T-helper 22 cell (primary cell): ENCODE data around the gene NEMF.
"Not testable (repeated sequence)": the region's sequence is repeated elsewhere in the genome, so short reads cannot be mapped to it uniquely, and the experiment has no call there.

Source experiments
- DNase-seq: peaks from one replicate; pipeline ENCODE4 v3.0.0-alpha.2; 2020; ENCODE audit warnings: low read depth

The NEMF gene

GRCh38 chr14:49816118-49816517 lies 36.5 kb downstream of the NEMF start:
- not testable (repeated sequence) for DNase-seq

GRCh38 chr14:49808780-49809179 lies 43.8 kb downstream of the NEMF start:
- DNase-seq, result no peak

DNA sequence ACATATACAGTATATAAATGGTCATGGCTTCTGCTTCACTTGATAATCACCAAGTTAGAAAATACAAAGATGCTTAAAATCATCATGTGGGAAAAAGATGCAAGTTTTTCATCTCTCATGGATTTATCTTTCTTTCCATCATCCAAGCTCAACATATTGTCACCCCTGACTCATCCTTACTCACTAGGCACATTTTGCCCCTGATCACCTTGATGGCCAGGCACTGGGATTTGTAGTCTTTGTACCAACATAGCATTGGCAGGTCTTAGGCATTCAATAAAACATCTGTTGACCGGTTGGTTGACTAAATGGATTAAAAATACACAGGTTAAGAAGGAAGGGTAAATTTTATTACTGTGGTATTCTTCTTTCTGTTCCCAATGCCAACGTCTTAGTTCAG lies 56.6 kb downstream of the NEMF start:
- no peak for DNase-seq

DNA sequence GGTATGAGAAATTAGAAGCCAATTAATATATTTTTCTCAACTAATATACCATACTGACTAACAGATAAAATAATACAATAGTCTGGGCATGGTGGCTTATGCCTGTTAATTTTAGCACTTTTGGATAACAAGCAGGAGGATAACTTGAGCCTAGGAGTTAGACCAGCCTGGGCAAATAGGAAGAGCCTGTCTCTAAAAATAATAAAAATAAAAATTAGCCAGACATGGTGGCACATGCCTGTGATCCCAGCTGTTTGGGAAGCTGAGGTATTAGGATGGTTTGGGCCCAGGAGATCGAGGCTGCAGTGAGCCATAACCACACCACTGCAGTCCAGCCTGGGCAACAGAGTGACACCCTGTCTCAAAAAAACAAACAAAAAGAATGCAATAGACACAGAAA lies 60.0 kb downstream of the NEMF start:
- DNase-seq, result no peak

DNA sequence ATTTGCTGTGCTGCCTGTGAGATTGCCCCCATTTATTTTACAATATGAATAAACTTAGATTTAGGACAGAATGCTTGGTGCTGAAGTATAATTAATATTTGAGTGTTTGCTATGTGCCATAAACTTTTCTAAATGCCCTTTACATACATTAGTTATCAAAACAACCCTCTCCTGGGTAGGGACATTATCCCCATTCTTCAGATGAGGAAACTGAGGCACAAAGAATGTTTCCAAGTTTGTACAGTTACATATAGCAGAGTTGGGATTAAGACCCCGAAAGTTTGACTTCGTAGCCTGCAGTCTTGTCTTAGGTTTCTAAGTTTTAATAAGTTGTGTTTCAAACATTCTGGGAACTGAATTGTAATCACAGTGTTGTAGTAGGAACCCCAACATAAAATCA lies 66.3 kb downstream of the NEMF start:
- DNase-seq, result no peak

DNA sequence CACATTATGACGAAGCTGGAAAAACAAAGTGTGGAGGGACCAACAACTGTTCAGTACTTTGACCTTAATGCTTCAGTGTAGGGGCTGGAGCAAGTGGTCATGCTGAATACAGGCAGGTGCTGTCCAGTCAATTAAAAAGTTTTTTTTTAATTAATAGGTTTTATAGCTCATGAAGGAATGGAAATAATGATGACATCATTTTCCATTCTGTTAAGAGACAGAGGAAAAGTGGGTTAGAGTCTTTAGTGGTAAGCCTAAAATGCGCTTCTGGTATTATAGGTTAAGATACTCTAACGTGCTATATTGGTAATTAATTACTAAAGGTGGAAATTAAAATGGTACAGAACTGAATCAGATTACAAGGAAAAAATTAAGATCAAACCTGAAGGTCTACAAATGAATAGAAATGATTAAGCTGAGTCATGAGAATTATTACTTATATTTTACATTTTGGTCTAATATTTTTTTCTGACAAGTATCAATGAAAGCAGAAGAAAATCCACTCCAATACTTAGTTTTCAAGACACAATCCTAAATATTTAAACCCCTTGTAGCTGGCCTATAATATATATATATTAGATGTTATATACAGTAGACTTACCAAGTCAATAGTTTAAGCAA lies 69.1 kb downstream of the NEMF start:
- DNase-seq, result no peak

GRCh38 chr14:49781040-49781439 lies 71.5 kb downstream of the NEMF start:
- DNase-seq, result not testable (repeated sequence)

DNA sequence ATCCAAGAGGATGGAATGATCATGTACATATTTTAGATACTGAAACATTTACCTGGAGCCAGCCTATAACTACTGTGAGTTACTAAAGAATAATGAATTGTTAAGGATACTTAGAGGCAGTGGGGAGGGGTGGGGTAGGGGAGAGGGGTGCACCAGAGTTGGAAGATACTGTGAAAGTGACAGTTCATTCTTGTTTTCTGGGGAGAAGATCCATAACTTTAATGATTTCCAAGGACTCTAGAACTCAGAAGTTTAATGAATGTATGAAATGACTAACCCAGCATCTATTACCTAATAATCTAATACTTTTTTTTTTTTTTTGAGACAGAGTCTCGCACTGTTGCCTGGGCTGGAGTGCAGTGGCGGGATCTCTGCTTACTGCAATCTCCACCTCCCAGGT lies 74.2 kb downstream of the NEMF start:
- no peak for DNase-seq

DNA sequence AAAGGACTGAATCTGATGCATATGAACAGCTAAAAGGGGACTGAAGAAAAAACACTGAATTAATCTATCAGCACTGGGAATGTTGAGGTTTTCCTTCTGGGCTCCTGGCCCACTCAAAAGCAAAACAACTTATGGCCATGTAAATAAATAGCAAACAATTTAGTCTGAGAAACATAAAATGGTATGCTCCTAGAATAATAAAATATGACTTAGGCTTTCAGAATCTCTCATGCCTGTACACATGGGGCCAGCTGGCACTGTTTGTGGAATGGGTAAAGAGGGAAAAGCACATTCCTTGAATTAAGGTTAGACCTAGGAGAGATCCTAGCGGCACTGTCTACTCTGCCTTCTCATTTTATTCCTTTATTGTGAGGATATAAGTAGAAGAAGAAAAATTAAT lies 78.5 kb downstream of the NEMF start:
- no peak for DNase-seq

GRCh38 chr14:49771691-49772090 lies 80.9 kb downstream of the NEMF start:
- not testable (repeated sequence) for DNase-seq

DNA sequence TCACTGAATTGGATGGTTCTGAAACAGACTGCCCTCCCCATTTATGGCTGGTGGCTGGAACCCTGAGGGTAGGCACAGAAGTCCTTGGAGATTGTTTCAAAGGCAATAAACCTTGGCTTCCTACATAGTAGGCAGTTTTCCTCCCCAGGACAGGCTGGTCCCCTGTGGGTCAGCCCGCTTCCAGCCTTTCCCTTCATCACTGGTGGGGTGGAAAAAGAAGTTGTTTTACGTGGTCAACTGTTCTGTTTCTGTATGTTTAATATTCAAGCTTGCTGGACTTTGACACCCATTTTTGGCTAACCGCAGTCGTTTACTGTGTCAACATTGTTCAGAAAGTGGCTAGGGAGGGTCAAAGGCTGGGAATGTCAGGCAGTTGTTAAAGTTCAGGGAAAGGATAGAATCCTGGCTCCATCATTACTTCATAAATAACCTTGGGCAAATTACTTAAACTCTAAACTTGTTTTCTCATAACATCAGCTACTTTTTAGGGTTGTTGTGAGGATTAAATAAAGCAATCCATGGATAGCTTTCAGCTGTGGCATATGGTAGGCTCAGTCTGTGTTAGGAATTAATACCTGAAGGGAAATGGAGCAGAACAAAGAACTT lies 82.3 kb downstream of the NEMF start:
- DNase-seq, result no peak

DNA sequence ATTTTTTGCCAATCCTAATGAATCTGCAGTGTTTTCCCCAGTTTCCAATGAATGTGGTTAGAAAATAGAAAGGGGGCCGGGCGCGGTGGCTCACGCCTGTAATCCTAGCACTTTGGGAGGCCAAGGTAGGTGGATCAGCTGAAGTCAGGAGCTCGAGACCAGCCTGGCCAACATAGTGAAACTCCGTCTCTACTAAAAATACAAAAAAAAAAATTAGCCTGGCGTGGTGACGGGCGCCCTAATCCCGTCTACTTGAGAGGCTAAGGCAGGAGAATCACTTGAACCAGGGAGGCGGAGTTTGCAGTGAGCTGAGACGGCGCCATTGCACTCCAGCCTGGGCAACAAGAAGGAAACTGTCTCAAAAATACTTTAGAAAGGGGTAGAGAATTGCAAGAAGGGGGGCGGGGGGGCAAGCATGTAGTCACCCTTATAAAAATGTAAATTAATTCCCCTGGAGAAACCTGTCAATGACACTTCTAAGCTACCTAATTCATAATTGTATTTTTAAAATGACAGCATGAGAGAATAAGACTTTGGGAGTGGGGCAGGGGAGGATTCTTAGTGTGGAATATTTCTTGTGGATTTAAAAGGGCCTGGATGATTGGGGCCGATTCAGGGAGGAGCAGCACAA lies 82.9 kb downstream of the NEMF start:
- no peak for DNase-seq

DNA sequence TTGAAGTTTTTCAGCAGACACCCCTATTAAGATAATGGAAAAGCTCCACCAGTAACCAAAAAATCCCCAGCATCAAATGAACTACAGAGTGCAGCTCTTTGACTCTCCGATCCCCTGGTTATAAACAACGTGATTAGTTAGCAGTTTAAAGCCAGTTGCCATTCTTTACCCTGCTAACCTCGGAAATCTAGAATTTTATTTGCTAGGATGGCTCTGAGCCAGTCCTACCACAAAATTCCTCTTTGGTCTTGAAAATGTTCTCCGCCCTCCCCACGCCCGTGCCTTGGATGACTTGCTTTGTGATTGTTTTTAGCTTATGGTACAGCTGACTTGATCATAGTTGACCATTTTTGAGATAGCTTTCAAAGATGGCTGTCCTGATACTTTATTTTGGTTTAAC lies 83.4 kb downstream of the NEMF start:
- DNase-seq, result no peak

DNA sequence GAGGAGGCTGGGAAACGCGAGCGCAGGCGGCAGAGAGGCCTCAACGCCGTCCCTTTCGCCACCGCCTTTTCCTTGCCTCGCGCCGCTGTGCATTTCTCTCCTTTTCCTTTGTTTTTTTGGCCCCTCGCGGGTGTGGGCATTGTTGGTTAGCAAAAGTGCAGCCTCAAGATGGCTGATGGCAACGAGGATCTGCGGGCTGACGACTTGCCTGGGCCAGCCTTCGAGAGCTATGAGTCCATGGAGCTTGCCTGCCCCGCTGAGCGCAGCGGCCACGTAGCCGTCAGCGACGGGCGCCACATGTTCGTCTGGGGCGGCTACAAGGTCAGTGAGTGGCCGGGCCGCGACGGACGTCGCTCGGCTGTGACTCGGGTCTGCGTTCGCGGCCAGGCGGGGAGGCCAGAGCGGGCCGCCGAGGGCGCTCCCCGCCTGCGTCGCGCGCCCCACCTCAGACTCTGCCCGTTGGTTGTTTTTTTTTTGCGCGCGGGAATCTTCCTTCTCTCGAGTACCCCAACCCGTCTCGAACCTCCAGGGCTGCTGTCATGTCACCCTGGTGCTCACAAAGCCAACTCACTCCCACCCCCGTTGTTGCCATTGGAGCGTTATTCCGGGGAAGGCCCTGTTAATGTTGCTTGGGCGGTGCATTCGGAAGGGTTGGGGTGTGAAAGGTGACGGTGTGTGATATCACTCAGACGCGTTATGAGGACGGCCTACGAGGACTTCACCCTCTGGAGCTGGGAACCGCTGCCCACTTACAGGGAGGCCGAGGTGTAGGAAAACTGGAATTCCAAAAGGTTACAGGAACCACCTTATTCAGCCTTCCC lies 84.1 kb downstream of the NEMF start:
- peak; percentile 56 for DNase-seq

DNA sequence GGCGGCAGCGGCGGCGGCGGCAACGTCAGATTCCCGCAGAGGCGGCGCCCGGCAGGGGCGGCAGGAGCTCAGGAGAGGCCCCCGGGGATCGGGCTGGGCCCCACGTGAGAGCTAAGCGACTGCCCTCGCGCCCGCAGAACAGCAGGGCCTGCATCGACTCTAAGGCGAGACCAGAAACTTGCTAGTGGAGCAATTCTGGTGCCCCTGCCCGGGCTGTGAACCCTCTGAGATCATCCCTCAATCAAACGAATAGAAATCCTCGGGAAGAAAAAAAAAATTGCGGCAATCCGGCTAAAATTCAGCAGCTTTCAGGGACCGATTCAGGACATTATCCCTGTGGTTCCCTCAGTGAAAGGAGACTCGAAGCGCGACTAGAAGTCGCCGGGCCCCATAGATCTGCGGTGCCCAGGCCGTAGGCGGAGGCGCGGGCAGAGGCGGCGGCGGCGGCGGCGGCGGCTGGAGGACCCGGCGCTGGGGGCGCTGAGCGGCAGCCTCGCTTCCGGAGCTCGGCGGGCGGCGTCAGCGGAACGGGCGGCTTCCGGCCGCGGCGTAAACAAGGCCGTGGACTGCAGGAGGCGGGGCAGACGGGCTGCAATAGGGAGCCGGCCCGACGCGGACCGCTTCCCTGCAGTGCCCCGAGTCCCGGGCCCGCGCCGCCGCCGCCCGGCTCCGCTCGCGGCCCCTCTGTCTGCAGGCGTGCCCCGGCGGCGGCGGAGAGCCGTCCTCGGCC lies 84.9 kb downstream of the NEMF start, which contains the start of gene KLHDC2:
Gene KLHDC2 (plus strand): TSS at position 583 of the 730 bp plus-strand sequence. CDS start 316 bp downstream, outside the sequence.
- DNase-seq, result peak; percentile 80

GRCh38 chr14:49767270-49767570 lies 85.4 kb downstream of the NEMF start:
- no peak for DNase-seq

GRCh38 chr14:49766839-49767238 lies 85.7 kb downstream of the NEMF start:
- DNase-seq, result no peak

DNA sequence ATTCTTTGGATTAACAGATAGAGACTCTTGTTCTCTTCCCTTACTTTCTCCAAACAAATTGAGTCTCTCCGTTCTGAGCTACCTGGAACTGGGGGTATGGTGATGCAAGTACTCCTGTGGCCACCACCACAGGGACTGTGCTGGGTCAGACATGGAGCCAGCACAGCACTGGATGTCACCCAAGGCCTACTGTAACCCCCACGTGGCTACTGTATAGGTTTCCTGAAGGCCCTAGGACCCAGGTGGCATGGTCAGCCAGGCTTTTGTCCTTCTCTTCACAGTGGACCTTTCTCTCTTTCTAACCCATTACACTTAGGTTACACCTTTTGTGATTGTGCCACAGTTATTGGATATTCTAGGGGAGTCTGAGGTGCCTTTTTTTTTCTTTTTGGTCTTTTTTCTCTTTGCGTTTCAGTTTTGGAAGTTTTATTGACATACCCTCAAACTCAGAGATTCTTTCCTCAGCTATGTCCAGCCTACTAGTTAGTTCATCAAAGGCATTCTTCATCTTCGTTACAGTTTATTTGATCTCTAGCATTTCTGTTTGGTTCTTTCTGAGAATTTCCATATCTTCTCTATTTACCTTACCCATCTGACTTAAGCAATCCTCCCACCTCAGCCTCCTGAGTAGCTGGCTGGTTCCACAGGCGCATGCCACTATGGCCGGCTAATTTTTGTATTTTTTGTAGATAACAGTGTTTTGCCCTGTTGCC lies 90.6 kb downstream of the NEMF start:
- no peak for DNase-seq

DNA sequence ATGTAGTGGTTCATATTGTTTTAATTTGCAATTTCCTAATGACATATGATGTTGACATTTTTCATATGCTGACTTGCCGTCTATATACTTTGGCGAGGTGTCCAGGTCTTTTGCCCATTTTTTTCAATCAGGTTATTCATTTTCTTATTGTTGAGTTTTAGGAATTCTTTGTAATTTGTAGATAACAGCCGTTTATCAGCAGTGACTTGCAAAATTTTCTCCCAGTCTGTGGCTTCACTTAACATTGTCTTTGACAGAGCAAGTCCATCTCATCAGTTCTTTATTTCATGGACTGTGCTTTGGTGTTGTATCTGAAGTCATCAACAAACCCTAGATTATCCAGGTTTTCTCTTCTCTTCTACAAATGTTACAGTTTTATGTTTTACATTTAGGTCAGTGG lies 97.2 kb downstream of the NEMF start:
- no peak for DNase-seq

- no peak for DNase-seq
These were observed 98.0 kb downstream of the NEMF start for GRCh38 chr14:49754570-49755097.

DNA sequence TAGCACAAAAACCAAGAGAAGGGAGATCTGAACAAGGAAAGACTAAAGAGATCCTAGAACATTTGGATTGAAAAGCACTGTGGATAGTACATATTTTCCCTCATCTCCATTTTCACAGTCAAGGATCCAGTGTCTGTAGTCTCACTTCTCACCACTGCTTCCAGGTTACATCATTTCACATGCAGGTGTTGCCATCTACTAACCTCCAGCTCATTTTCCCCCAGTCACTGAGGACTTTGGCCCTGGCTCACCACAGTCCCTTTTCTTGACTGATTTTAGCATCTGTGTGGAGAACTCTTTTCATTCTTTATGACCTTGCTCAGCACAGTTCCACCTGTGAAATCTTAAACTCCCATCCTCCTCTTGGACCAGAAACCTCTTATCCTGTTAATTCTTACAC lies 106.1 kb downstream of the NEMF start:
- DNase-seq, result not testable (repeated sequence)
